H1 (cell line): Measurements from ENCODE around the gene RASGRP4. TPM values are rescaled to one million over a fixed set of nuclear protein-coding genes. Genes with fewer than 3 reads are reported as not detected.

Experiments
- CTBP2 ChIP-seq: IDR thresholded peaks from 2 replicates; pipeline ENCODE4 v1.7.0; 2011; ENCODE audit warnings: borderline replicate concordance, mild to moderate bottlenecking, moderate library complexity, mixed read lengths, low read length; ENCODE audit not compliant: insufficient read depth, insufficient read length
- HDAC6 ChIP-seq: IDR thresholded peaks from one replicate; pipeline ENCODE4 v1.7.1; 2012; ENCODE audit warnings: low read depth, mild to moderate bottlenecking, inconsistent platforms, low read length, moderate library complexity
- polyA plus RNA-seq, 7 experiments: library from polyadenylated mRNA; depleted of rRNA in 3 of 7; stranded (reverse) in 5 of 7; unstranded in 2 of 7; fragments of >200 nt in 5 of 7; fragments of 200-250 nt in 2 of 7; gene quantifications; 1 replicate in 5 of 7; 2 replicates in 1 of 7; 4 replicates in 1 of 7; pipeline versions ENCODE4 v1.2.1 to v1.2.3, GENCODE V29; 2011 to 2013; ENCODE audit warnings: missing spikeins in 2 of 7, mixed read lengths in 2 of 7
- total RNA-seq: library from RNA; stranded (reverse); fragmentation: NEBNext Ultra II Directional; extraction: Animal tissue kit (Norgen Biotek cat#: 25700); gene quantifications from 2 replicates; pipeline ENCODE4 v1.2.1, GENCODE V29; 2021

Gene RASGRP4
- total and polyA plus RNA-seq, 2 of the 8 experiments (the other 6 are each of a cell fraction or from before 2014, with no cell fraction given) = 1.9 to 3.1 TPM

- TF ChIP-seq CTBP2 (no peak), HDAC6 (no peak)
Observed at GRCh38 chr19:38360839-38361631, 65.0 kb downstream of the RASGRP4 start (continued).
